NCI-H748 (cell line): ENCODE results near the gene TRIM59.

ENCODE experiments used
- DNase-seq: peaks from one replicate; lab custom pipeline; 2025; ENCODE audit not compliant: unreplicated experiment; lab: John Stamatoyannopoulos, UW

TRIM59 gene

GRCh38 chr3:160449636-160450598, at the start of gene TRIM59:
Gene TRIM59 (minus strand): TSS chr3:160449786. CDS start chr3:160439183, 10,603 bp downstream.
- no peak for DNase-seq

GRCh38 chr3:160498202-160498601, 48.6 kb upstream of the TRIM59 start:
- no peak for DNase-seq

GRCh38 chr3:160490166-160490565, 40.6 kb upstream of the TRIM59 start:
- DNase-seq: no peak

GRCh38 chr3:160486459-160486869, 36.9 kb upstream of the TRIM59 start:
- peak; percentile 57 for DNase-seq

- no peak for DNase-seq
Measured at GRCh38 chr3:160482796-160483195, 33.2 kb upstream of the TRIM59 start.

GRCh38 chr3:160481856-160482255, 32.3 kb upstream of the TRIM59 start:
- DNase-seq: no peak

- no peak for DNase-seq
Measured at GRCh38 chr3:160480931-160481330, 31.3 kb upstream of the TRIM59 start.

GRCh38 chr3:160479376-160479775, 29.8 kb upstream of the TRIM59 start:
- DNase-seq: no peak

GRCh38 chr3:160478338-160478737, 28.8 kb upstream of the TRIM59 start:
- DNase-seq: no peak

- DNase-seq: no peak
Measured at GRCh38 chr3:160477750-160478149, 28.2 kb upstream of the TRIM59 start.

GRCh38 chr3:160475884-160476283, 26.3 kb upstream of the TRIM59 start:
- DNase-seq: no peak

GRCh38 chr3:160475153-160475552, 25.6 kb upstream of the TRIM59 start:
- DNase-seq: no peak

- no peak for DNase-seq
Measured at GRCh38 chr3:160474416-160474838, 24.8 kb upstream of the TRIM59 start.

GRCh38 chr3:160473978-160474377, 24.4 kb upstream of the TRIM59 start:
- DNase-seq: no peak

GRCh38 chr3:160473221-160473620, 23.6 kb upstream of the TRIM59 start:
- no peak for DNase-seq

- no peak for DNase-seq
Measured at GRCh38 chr3:160472344-160472743, 22.8 kb upstream of the TRIM59 start.

- no peak for DNase-seq
Measured at GRCh38 chr3:160471892-160472291, 22.3 kb upstream of the TRIM59 start.

GRCh38 chr3:160470181-160470580, 20.6 kb upstream of the TRIM59 start:
- DNase-seq: no peak

- DNase-seq: no peak
Measured at GRCh38 chr3:160464971-160465370, 15.4 kb upstream of the TRIM59 start.

GRCh38 chr3:160464321-160464720, 14.7 kb upstream of the TRIM59 start:
- DNase-seq: no peak

- DNase-seq: no peak
Measured at GRCh38 chr3:160460033-160460432, 10.4 kb upstream of the TRIM59 start.

- DNase-seq: no peak
Measured at GRCh38 chr3:160459450-160459970, 9.9 kb upstream of the TRIM59 start.
